Fibroblast of lung (primary cell): ENCODE results near the gene HSPA5. TPM values are rescaled to one million over a fixed set of nuclear protein-coding genes. Genes with fewer than 3 reads are reported as not detected.

Source experiments
- DNase-seq, 2 donors: peaks; one replicate each; pipeline versions ENCODE4 v3.0.0 to v3.0.0-alpha.2; 2010; ENCODE audit warnings: low read depth in 2 of 2
- H2AFZ ChIP-seq: 2 replicates; pipeline ENCODE4 v1.5.1; 2012; ENCODE audit warnings: low read length, control low read depth, inconsistent platforms
- H3K27ac ChIP-seq: 2 replicates; pipeline ENCODE4 v1.5.1; 2011; ENCODE audit warnings: low read length, control low read depth; ENCODE audit not compliant: insufficient read depth
- H3K27me3 ChIP-seq: 2 replicates; pipeline ENCODE4 v1.5.1; 2011; ENCODE audit warnings: mild to moderate bottlenecking, low read length; ENCODE audit not compliant: control insufficient read depth, insufficient read depth
- H3K36me3 ChIP-seq: 2 replicates; pipeline ENCODE4 v1.5.1; 2011; ENCODE audit warnings: low read length; ENCODE audit not compliant: control insufficient read depth, insufficient read depth
- H3K4me1 ChIP-seq: 2 replicates; pipeline ENCODE4 v1.5.1; 2011; ENCODE audit warnings: low read length; ENCODE audit not compliant: control insufficient read depth, insufficient read depth; ENCODE audit errors: extremely low read depth
- H3K4me2 ChIP-seq: 2 replicates; pipeline ENCODE4 v1.5.1; 2011; ENCODE audit warnings: low read length, control low read depth; ENCODE audit not compliant: insufficient read depth; ENCODE audit errors: extremely low read depth
- H3K4me3 ChIP-seq, 4 experiments: fragments of 200-600 bp in 1 of 4; sonication (generic) in 1 of 4; replicated peaks in 1 of 4; 2 replicates each; pipeline ENCODE4 v1.5.1; 2011 to 2016; ENCODE audit warnings: low read length in 4 of 4, low read depth in 3 of 4, mild to moderate bottlenecking in 3 of 4, control low read depth in 2 of 4, inconsistent platforms in 1 of 4, mixed read lengths in 1 of 4; ENCODE audit not compliant: insufficient read depth in 1 of 4; ENCODE audit errors: control extremely low read depth in 1 of 4
- H3K79me2 ChIP-seq: 2 replicates; pipeline ENCODE4 v1.5.1; 2012; ENCODE audit warnings: mild to moderate bottlenecking, low read length, inconsistent platforms; ENCODE audit not compliant: control insufficient read depth, insufficient read depth
- H3K9ac ChIP-seq: 2 replicates; pipeline ENCODE4 v1.5.1; 2011; ENCODE audit warnings: mild to moderate bottlenecking, low read length, control low read depth; ENCODE audit not compliant: insufficient read depth
- H3K9me3 ChIP-seq: 2 replicates; pipeline ENCODE4 v1.5.1; 2012; ENCODE audit warnings: low read depth, low read length; ENCODE audit not compliant: control insufficient read depth, insufficient read depth
- H4K20me1 ChIP-seq: 2 replicates; pipeline ENCODE4 v1.5.1; 2011; ENCODE audit warnings: low read length; ENCODE audit not compliant: control insufficient read depth, insufficient read depth; ENCODE audit errors: extremely low read depth
- EZH2 ChIP-seq: IDR thresholded peaks from 2 replicates; pipeline ENCODE4 v1.5.1; 2012; ENCODE audit warnings: low read length, control low read depth, mild to moderate bottlenecking; ENCODE audit errors: missing control alignments
- polyA plus RNA-seq, 2 donors: library from polyadenylated mRNA; depleted of rRNA in 1 of 2; stranded (reverse) in 1 of 2; unstranded in 1 of 2; fragments of >200 nt; gene quantifications; 2 replicates each; pipeline ENCODE4 v1.2.1, GENCODE V29; 2011 to 2012; ENCODE audit warnings: missing spikeins in 1 of 2
- total RNA-seq: library from RNA; depleted of rRNA; stranded (reverse); fragments of >200 nt; gene quantifications from 2 replicates; pipeline ENCODE4 v1.2.1, GENCODE V29; 2014
- TF ChIP-seq, protein P1 (sequence below), 2 donors: IDR thresholded peaks in 1 of 2; conservative IDR thresholded peaks in 1 of 2; 1 replicate in 1 of 2; 2 replicates in 1 of 2; pipeline ENCODE4 v1.5.1; 2011 to 2012; ENCODE audit warnings: low read length in 2 of 2, control low read depth in 1 of 2, inconsistent platforms in 1 of 2, low read depth in 1 of 2, mild to moderate bottlenecking in 1 of 2

Gene HSPA5
- total and polyA plus RNA-seq, 2 donors (not counting 1 experiment from before 2014, with no cell fraction given), result 339 to 482 TPM

DNA sequence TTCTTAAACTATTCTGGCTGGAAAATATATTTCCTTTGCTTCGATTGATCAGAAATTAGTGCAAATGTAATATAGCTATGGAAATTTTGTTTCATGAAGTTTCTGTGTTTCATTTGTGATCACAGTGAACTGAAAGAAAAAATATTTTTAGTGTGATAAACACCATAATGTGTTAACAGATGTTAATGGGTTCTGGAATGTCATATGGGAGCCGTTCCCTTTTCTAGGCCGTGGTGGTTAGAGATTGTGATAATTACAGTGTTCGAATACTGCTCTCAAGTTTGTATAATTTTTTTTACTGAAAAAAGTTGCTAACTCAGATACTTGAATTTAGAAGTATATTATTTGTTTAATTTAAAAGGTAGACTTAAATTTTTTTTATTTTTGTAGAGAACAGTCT, 39.8 kb upstream of the HSPA5 start:
- DNase-seq, result no peak
- H3K4me3 ChIP-seq, result no peak overlapping the region
- no peak overlapping the region for H3K9ac ChIP-seq
- no peaks in the 10 kb centered on the region for H3K9me3 ChIP-seq
- H3K27me3 ChIP-seq, result no peaks in the 10 kb centered on the region
- H3K79me2 ChIP-seq, result peaks cover 57% of the 10 kb centered on the region
- no peak overlapping the region for H2AFZ ChIP-seq
- TF ChIP-seq, protein P1, sequence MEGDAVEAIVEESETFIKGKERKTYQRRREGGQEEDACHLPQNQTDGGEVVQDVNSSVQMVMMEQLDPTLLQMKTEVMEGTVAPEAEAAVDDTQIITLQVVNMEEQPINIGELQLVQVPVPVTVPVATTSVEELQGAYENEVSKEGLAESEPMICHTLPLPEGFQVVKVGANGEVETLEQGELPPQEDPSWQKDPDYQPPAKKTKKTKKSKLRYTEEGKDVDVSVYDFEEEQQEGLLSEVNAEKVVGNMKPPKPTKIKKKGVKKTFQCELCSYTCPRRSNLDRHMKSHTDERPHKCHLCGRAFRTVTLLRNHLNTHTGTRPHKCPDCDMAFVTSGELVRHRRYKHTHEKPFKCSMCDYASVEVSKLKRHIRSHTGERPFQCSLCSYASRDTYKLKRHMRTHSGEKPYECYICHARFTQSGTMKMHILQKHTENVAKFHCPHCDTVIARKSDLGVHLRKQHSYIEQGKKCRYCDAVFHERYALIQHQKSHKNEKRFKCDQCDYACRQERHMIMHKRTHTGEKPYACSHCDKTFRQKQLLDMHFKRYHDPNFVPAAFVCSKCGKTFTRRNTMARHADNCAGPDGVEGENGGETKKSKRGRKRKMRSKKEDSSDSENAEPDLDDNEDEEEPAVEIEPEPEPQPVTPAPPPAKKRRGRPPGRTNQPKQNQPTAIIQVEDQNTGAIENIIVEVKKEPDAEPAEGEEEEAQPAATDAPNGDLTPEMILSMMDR (conservative IDR thresholded peaks at IDR 0.05 in 1 of 2, IDR thresholded peaks at IDR 0.05 in 1 of 2; ENCODE audit: low read depth in 1 of 2, low read length in 2 of 2), result no peak
- TF ChIP-seq EZH2, result no peak
- H4K20me1 ChIP-seq, result no peaks in the 10 kb centered on the region
- H3K27ac ChIP-seq, result no peak overlapping the region
- H3K4me2 ChIP-seq, result no peak overlapping the region
- peaks cover 2% of the 10 kb centered on the region for H3K36me3 ChIP-seq
- H3K4me1 ChIP-seq, result no peaks in the 10 kb centered on the region

DNA sequence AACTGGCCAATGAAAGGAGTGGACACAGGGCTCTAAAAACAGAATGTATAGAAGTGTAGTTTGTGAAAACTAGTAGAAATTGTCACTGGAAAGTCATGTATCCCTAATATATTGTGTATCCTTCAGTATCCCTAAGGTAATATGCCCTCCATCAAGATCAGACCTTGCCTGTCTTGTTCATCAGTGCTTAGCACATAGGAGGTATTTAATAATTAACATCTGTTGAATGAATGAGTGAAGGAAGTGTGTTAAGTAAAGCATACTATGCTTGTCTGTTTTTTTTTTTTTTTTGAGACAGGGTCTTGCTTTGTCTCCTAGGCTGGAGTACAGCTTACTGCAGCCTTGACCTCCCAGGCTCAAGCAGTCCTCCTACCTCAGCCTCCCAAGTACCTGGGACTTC, 36.3 kb upstream of the HSPA5 start:
- no peak overlapping the region for H2AFZ ChIP-seq

DNA sequence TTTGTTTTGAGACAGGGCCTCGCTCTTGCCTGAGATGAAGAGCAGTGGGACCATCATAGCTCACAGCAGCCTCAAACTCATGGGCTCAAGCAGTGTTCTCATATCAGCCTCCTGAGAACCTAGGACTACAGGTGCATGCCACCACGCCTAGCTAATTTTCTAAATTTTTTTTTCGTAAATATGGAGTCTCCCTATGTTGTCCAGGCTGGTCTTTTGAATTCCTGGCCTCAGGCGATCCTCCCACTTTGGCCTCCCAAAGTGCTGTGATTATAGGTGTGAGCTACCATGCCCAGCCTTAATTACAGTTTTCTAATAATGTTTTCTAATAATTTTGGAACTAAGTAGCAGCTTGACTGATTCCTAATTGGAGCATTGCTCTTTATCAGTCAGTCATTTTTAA, 35.6 kb upstream of the HSPA5 start:
- H4K20me1 ChIP-seq, result no peaks in the 10 kb centered on the region

More for the DNA sequence above, 36.3 kb upstream of the HSPA5 start:
- Histone ChIP-seq H3K4me2 (no peak overlapping the region), H4K20me1 (no peaks in the 10 kb centered on the region), H3K36me3 (peaks cover 2% of the 10 kb centered on the region), H3K27me3 (no peaks in the 10 kb centered on the region), H3K79me2 (peaks cover 61% of the 10 kb centered on the region), H3K9me3 (no peaks in the 10 kb centered on the region), H3K4me1 (no peaks in the 10 kb centered on the region), H3K27ac (no peak overlapping the region), H3K4me3 (no peak overlapping the region), H3K9ac (no peak overlapping the region)
- TF ChIP-seq, protein P1 (conservative IDR thresholded peaks at IDR 0.05 in 1 of 2, IDR thresholded peaks at IDR 0.05 in 1 of 2; ENCODE audit: low read depth in 1 of 2, low read length in 2 of 2), result no peak
- no peak for TF ChIP-seq EZH2
- DNase-seq, result no peak

More for the DNA sequence above, 35.6 kb upstream of the HSPA5 start:
- Histone ChIP-seq H3K27ac (no peak overlapping the region), H3K9me3 (no peaks in the 10 kb centered on the region), H3K4me2 (no peak overlapping the region), H3K79me2 (peaks cover 58% of the 10 kb centered on the region), H3K9ac (no peak overlapping the region), H2AFZ (no peak overlapping the region), H3K36me3 (peaks cover 2% of the 10 kb centered on the region), H3K27me3 (no peaks in the 10 kb centered on the region), H3K4me1 (no peaks in the 10 kb centered on the region), H3K4me3 (no peak overlapping the region)
- TF ChIP-seq, protein P1 (conservative IDR thresholded peaks at IDR 0.05 in 1 of 2, IDR thresholded peaks at IDR 0.05 in 1 of 2; ENCODE audit: low read depth in 1 of 2, low read length in 2 of 2), result no peak
- no peak for TF ChIP-seq EZH2
- no peak for DNase-seq
